OCI-LY7 (cell line): ENCODE measurements around the gene REXO1. TPM values are rescaled to one million over a fixed set of nuclear protein-coding genes. Genes with fewer than 3 reads are reported as not detected.

Experiments
- BruUV-seq: library from RNA; stranded (reverse); fragments of 400-500 nt; replicated peaks from 2 replicates; lab custom pipeline; 2021; lab: Mats Ljungman, UMichigan
- CTCF ChIA-PET: fragments of 300-600 bp; sonication (Branson Sonifier 250); formaldehyde crosslinking; loops from one replicate; lab custom pipeline; 2022; ENCODE audit warnings: antibody characterized with exemption; ENCODE audit not compliant: unreplicated experiment; lab: Charles Lee
- POLR2A ChIA-PET: fragments of 300-600 bp; sonication (Branson Sonifier 250); formaldehyde crosslinking; loops from one replicate; lab custom pipeline; 2022; ENCODE audit warnings: antibody characterized with exemption; lab: Charles Lee
- DNase-seq: peaks from one replicate; pipeline ENCODE4 v3.0.0-alpha.2; 2015; ENCODE audit warnings: low spot score
- H2AFZ ChIP-seq: fragments of 200-600 bp; sonication (generic), shearing (Covaris generic); 2 replicates; pipeline ENCODE4 v1.6.1; 2014; ENCODE audit warnings: mild to moderate bottlenecking, antibody characterized with exemption, low read length, moderate library complexity
- H3K27ac ChIP-seq: fragments of 200-600 bp; sonication (generic); 2 replicates; pipeline ENCODE4 v1.5.1; 2014; ENCODE audit warnings: mixed run types, low read depth, mild to moderate bottlenecking, moderate library complexity, low read length, inconsistent platforms; ENCODE audit not compliant: poor library complexity, severe bottlenecking
- H3K36me3 ChIP-seq: fragments of 200-600 bp; sonication (generic); 2 replicates; pipeline ENCODE4 v1.6.1; 2014; ENCODE audit warnings: mild to moderate bottlenecking, antibody characterized with exemption, low read length, moderate library complexity, mixed read lengths; ENCODE audit not compliant: insufficient read depth
- H3K4me1 ChIP-seq: fragments of 200-600 bp; sonication (generic); 2 replicates; pipeline ENCODE4 v1.5.1; 2014; ENCODE audit warnings: mild to moderate bottlenecking, low read length; ENCODE audit not compliant: insufficient read depth, poor library complexity, severe bottlenecking
- H3K4me2 ChIP-seq: fragments of 200-600 bp; sonication (generic); 2 replicates; pipeline ENCODE4 v1.6.1; 2014; ENCODE audit warnings: mild to moderate bottlenecking, low read length
- H3K4me3 ChIP-seq: fragments of 200-600 bp; sonication (generic); 2 replicates; pipeline ENCODE4 v1.5.1; 2014; ENCODE audit warnings: mild to moderate bottlenecking, low read depth, low read length; ENCODE audit not compliant: poor library complexity, severe bottlenecking
- H3K79me2 ChIP-seq: fragments of 200-600 bp; sonication (generic); 2 replicates; pipeline ENCODE4 v1.6.1; 2016; ENCODE audit warnings: low read depth, mild to moderate bottlenecking, low read length, moderate library complexity, mixed read lengths; ENCODE audit not compliant: insufficient read depth
- H3K9me2 ChIP-seq: fragments of 200-600 bp; sonication (generic); 2 replicates; pipeline ENCODE4 v1.6.1; 2016; ENCODE audit warnings: mild to moderate bottlenecking, low read length, mixed read lengths; ENCODE audit not compliant: insufficient read depth
- H3K9me3 ChIP-seq: fragments of 200-600 bp; sonication (generic); 2 replicates; pipeline ENCODE4 v1.6.1; 2014; ENCODE audit warnings: mild to moderate bottlenecking, mixed run types, low read length, mixed read lengths
- H4K20me1 ChIP-seq: fragments of 200-600 bp; sonication (generic); 2 replicates; pipeline ENCODE4 v1.6.1; 2014; ENCODE audit warnings: mild to moderate bottlenecking, antibody characterized with exemption, low read length, moderate library complexity, mixed read lengths; ENCODE audit not compliant: insufficient read depth
- CTCF ChIP-seq: fragments of 200-600 bp; sonication (generic); conservative IDR thresholded peaks from 2 replicates; pipeline ENCODE4 v1.5.1; 2014; ENCODE audit warnings: mild to moderate bottlenecking, antibody characterized with exemption, low read length, moderate library complexity, mixed read lengths
- EZH2phosphoT487 ChIP-seq: fragments of 200-600 bp; sonication (generic); IDR thresholded peaks from 2 replicates; pipeline ENCODE4 v1.6.1; 2018; ENCODE audit warnings: low read depth, borderline replicate concordance, mild to moderate bottlenecking, mixed run types, antibody characterized with exemption, low read length, moderate library complexity, mixed read lengths
- intact Hi-C: fragments of 100-400 bp; cut with micrococcal nuclease; formaldehyde crosslinking; loops from one replicate; pipeline ENCODE4 v1.10.0; 2022; ENCODE audit not compliant: unreplicated experiment
- total RNA-seq, 2 experiments: library from RNA; depleted of rRNA in 1 of 2; stranded (reverse); fragments of >200 nt in 1 of 2; shearing (Covaris generic) in 1 of 2; gene quantifications; 2 replicates each; pipeline ENCODE4 v1.2.3, GENCODE V29; 2014 to 2022

REXO1 gene
- total RNA-seq, 2 experiments from 2014 or later: 24.0 to 52.8 TPM

GRCh38 chr19:1849886-1850398, 1.7 kb upstream of the REXO1 start:
- Histone ChIP-seq H3K4me2 (no peak overlapping the region), H3K36me3 (peaks cover 36% of the 10 kb centered on the region), H3K9me2 (no peaks in the 10 kb centered on the region), H3K4me1 (peaks cover 40% of the 10 kb centered on the region), H3K9me3 (no peaks in the 10 kb centered on the region), H3K27ac (no peak overlapping the region), H3K79me2 (peaks cover 55% of the 10 kb centered on the region), H2AFZ (no peak overlapping the region), H4K20me1 (peaks cover 20% of the 10 kb centered on the region), H3K4me3 (no peak overlapping the region)
- no peak for DNase-seq
- CTCF ChIA-PET: no interaction called here
- POLR2A ChIA-PET: interaction anchor here (0.6 kb wide), 1 partner anchor 16 kb away, joined by 4 read pairs; no protein-coding TSS in a partner anchor
- intact Hi-C loops: no loop called here
- no TSS peak for BruUV-seq
- no peak for TF ChIP-seq EZH2phosphoT487
- TF ChIP-seq CTCF: no peak

GRCh38 chr19:1849132-1849474, 820 bp upstream of the REXO1 start:
- Histone ChIP-seq H3K36me3 (peaks cover 38% of the 10 kb centered on the region), H3K9me2 (no peaks in the 10 kb centered on the region), H3K27ac (peak overlapping the region; percentile 82), H4K20me1 (peaks cover 17% of the 10 kb centered on the region), H3K4me3 (peak overlapping the region; percentile 93), H3K9me3 (no peaks in the 10 kb centered on the region), H3K4me1 (peaks cover 32% of the 10 kb centered on the region), H3K4me2 (peak overlapping the region; percentile 56; the same call in 1 of the 2 replicates), H2AFZ (no peak overlapping the region), H3K79me2 (peaks cover 56% of the 10 kb centered on the region)
- POLR2A ChIA-PET: no interaction called here
- no peak for DNase-seq
- no TSS peak for BruUV-seq
- TF ChIP-seq EZH2phosphoT487: no peak
- TF ChIP-seq CTCF: no peak
- intact Hi-C loops: no loop called here
- CTCF ChIA-PET: no interaction called here

GRCh38 chr19:1847684-1848398, 442 bp downstream of the REXO1 start:
- BruUV-seq: no TSS peak
- DNase-seq: peak; percentile 33
- peak overlapping the region; percentile 93 for H3K4me3 ChIP-seq

More at GRCh38 chr19:1847684-1848398, 442 bp downstream of the REXO1 start:
- Histone ChIP-seq H3K79me2 (peaks cover 61% of the 10 kb centered on the region), H3K9me3 (no peaks in the 10 kb centered on the region), H3K9me2 (no peaks in the 10 kb centered on the region), H3K4me2 (peak overlapping the region; percentile 80), H3K4me1 (peaks cover 19% of the 10 kb centered on the region), H2AFZ (no peak overlapping the region), H3K36me3 (peaks cover 32% of the 10 kb centered on the region; the same call in 1 of the 2 replicates), H4K20me1 (peaks cover 17% of the 10 kb centered on the region), H3K27ac (peak overlapping the region; percentile 82)
- ChIA-PET POLR2A (no interaction called here), CTCF (no interaction called here)
- TF ChIP-seq EZH2phosphoT487: no peak
- TF ChIP-seq CTCF: no peak
- intact Hi-C loops: no loop called here
